Measurements from ENCODE around the gene GDF15.

- TF ChIP-seq CTCF (IDR thresholded peaks at IDR 0.05; ENCODE audit: low read depth, low read length) (no peak), POLR2A (IDR thresholded peaks at IDR 0.05; ENCODE audit: extremely low read depth, insufficient read length) (no peak), MYC (IDR thresholded peaks at IDR 0.05; ENCODE audit: low read depth, low read length) (no peak)
Measured at GRCh38 chr19:18346091-18346490, 39.9 kb upstream of the GDF15 start.

Data from NB4 (cell line).